IMR-90 (cell line): Measurements from ENCODE around the gene RAB11FIP4. TPM values are rescaled to one million over a fixed set of nuclear protein-coding genes. Genes with fewer than 3 reads are reported as not detected.

ENCODE experiments used
- ATAC-seq: fragments of 200-7000 bp; cut with Tn5 transposase; 2 replicates; pipeline ENCODE4 v1.9.1; 2020; ENCODE audit warnings: low read depth, mild to moderate bottlenecking, moderate library complexity
- BruUV-seq: library from RNA; stranded (reverse); fragments of 400-500 nt; replicated peaks from 2 replicates; lab custom pipeline; 2021; lab: Mats Ljungman, UMichigan
- CTCF ChIA-PET: fragments of 300-600 bp; formaldehyde crosslinking; extraction: SDS; loops from one replicate; lab custom pipeline; 2021; ENCODE audit warnings: antibody characterized with exemption; lab: Yijun Ruan, JAX
- POLR2A ChIA-PET: fragments of 300-600 bp; sonication (Branson Sonifier 250); formaldehyde crosslinking; loops from one replicate; lab custom pipeline; 2022; ENCODE audit warnings: antibody characterized with exemption; ENCODE audit not compliant: unreplicated experiment; lab: Charles Lee
- DNase-seq: peaks from one replicate; pipeline ENCODE4 v3.0.0; 2013
- H2AFZ ChIP-seq: replicated peaks from 2 replicates; pipeline ENCODE3; 2013; ENCODE audit warnings: low read length, mild to moderate bottlenecking; ENCODE audit not compliant: poor library complexity
- H2AK5ac ChIP-seq: 2 replicates; pipeline ENCODE4 v1.6.1; 2013; ENCODE audit warnings: low read depth, low read length, inconsistent platforms
- H2AK9ac ChIP-seq: replicated peaks from 2 replicates; pipeline ENCODE3; 2013; ENCODE audit warnings: mild to moderate bottlenecking, low read depth, low read length, moderate library complexity; ENCODE audit not compliant: poor library complexity
- H2BK120ac ChIP-seq: 2 replicates; pipeline ENCODE4 v1.6.1; 2013; ENCODE audit warnings: low read depth, low read length, inconsistent platforms
- H2BK15ac ChIP-seq: 3 replicates; pipeline ENCODE4 v1.6.1; 2013; ENCODE audit warnings: low read depth, low read length, inconsistent platforms
- H2BK20ac ChIP-seq: 2 replicates; pipeline ENCODE4 v1.6.1; 2013; ENCODE audit warnings: low read depth, mild to moderate bottlenecking, inconsistent platforms, low read length, moderate library complexity
- H2BK5ac ChIP-seq: 2 replicates; pipeline ENCODE4 v1.6.1; 2013; ENCODE audit warnings: mild to moderate bottlenecking, low read depth, low read length, inconsistent platforms; ENCODE audit not compliant: poor library complexity, severe bottlenecking
- H3K14ac ChIP-seq: replicated peaks from 2 replicates; pipeline ENCODE4 v1.6.1; 2013; ENCODE audit warnings: low read depth, low read length, inconsistent platforms
- H3K18ac ChIP-seq: 2 replicates; pipeline ENCODE4 v1.6.1; 2013; ENCODE audit warnings: low read depth, low read length, control low read depth
- H3K23ac ChIP-seq: 2 replicates; pipeline ENCODE4 v1.6.1; 2013; ENCODE audit warnings: low read depth, low read length, inconsistent platforms
- H3K27ac ChIP-seq: 2 replicates; pipeline ENCODE4 v1.5.1; 2013; ENCODE audit warnings: mild to moderate bottlenecking, control low read depth, low read length; ENCODE audit not compliant: insufficient read depth
- H3K27me3 ChIP-seq: 2 replicates; pipeline ENCODE4 v1.6.1; 2013; ENCODE audit warnings: low read length; ENCODE audit not compliant: control insufficient read depth, insufficient read depth
- H3K36me3 ChIP-seq: 2 replicates; pipeline ENCODE4 v1.6.1; 2013; ENCODE audit warnings: low read length, mixed read lengths; ENCODE audit not compliant: control insufficient read depth, insufficient read depth
- H3K4ac ChIP-seq: 2 replicates; pipeline ENCODE4 v1.6.1; 2013; ENCODE audit warnings: low read depth, low read length, inconsistent platforms
- H3K4me1 ChIP-seq: 2 replicates; pipeline ENCODE4 v1.6.1; 2013; ENCODE audit warnings: low read length, mixed read lengths; ENCODE audit not compliant: control insufficient read depth, insufficient read depth
- H3K4me2 ChIP-seq: 2 replicates; pipeline ENCODE4 v1.6.1; 2013; ENCODE audit warnings: low read depth, mild to moderate bottlenecking, control low read depth, low read length, moderate library complexity
- H3K4me3 ChIP-seq: 2 replicates; pipeline ENCODE4 v1.5.1; 2013; ENCODE audit warnings: low read depth, mild to moderate bottlenecking, control low read depth, low read length, moderate library complexity; ENCODE audit not compliant: insufficient read depth
- H3K56ac ChIP-seq: 2 replicates; pipeline ENCODE4 v1.6.1; 2013; ENCODE audit warnings: low read length, inconsistent platforms; ENCODE audit not compliant: insufficient read depth; ENCODE audit errors: extremely low read depth
- H3K79me1 ChIP-seq, 2 experiments: 2 replicates each; pipeline ENCODE4 v1.6.1; 2013; ENCODE audit warnings: low read length in 2 of 2, inconsistent platforms in 1 of 2, low read depth in 1 of 2
- H3K9ac ChIP-seq: 2 replicates; pipeline ENCODE4 v1.6.1; 2013; ENCODE audit warnings: low read depth, low read length, control low read depth
- H3K9me1 ChIP-seq: 2 replicates; pipeline ENCODE4 v1.6.1; 2013; ENCODE audit warnings: low read length, inconsistent platforms; ENCODE audit not compliant: insufficient read depth
- H3K9me3 ChIP-seq: 2 replicates; pipeline ENCODE4 v1.6.1; 2013; ENCODE audit warnings: low read length; ENCODE audit not compliant: control insufficient read depth, insufficient read depth
- H4K20me1 ChIP-seq: 2 replicates; pipeline ENCODE4 v1.6.1; 2013; ENCODE audit warnings: low read length, inconsistent platforms; ENCODE audit not compliant: insufficient read depth
- H4K5ac ChIP-seq: 2 replicates; pipeline ENCODE4 v1.6.1; 2013; ENCODE audit warnings: mild to moderate bottlenecking, low read depth, low read length, control low read depth
- H4K8ac ChIP-seq, 2 experiments: 2 replicates each; pipeline ENCODE4 v1.6.1; 2013; ENCODE audit warnings: low read depth in 2 of 2, low read length in 2 of 2, control low read depth in 1 of 2, inconsistent platforms in 1 of 2
- H4K91ac ChIP-seq: 2 replicates; pipeline ENCODE4 v1.6.1; 2013; ENCODE audit warnings: low read depth, low read length, inconsistent platforms; ENCODE audit not compliant: insufficient read depth
- BHLHE40 ChIP-seq: fragments of 150-350 bp; IDR thresholded peaks from 2 replicates; pipeline ENCODE4 v1.6.1; 2016; ENCODE audit warnings: mild to moderate bottlenecking, low read depth, low read length
- CEBPB ChIP-seq: IDR thresholded peaks from 2 replicates; pipeline ENCODE4 v1.6.1; 2012; ENCODE audit warnings: low read depth, low read length, improper control_type of control experiment
- ELK1 ChIP-seq: fragments of 150-350 bp; IDR thresholded peaks from 2 replicates; pipeline ENCODE4 v1.6.1; 2016; ENCODE audit warnings: low read depth, mild to moderate bottlenecking, low read length, moderate library complexity, borderline replicate concordance
- FOS ChIP-seq: fragments of 150-350 bp; IDR thresholded peaks from 2 replicates; pipeline ENCODE4 v1.6.1; 2016; ENCODE audit warnings: low read depth, low read length
- MAFK ChIP-seq: IDR thresholded peaks from 2 replicates; pipeline ENCODE4 v1.6.1; 2012; ENCODE audit warnings: low read depth, low read length, improper control_type of control experiment
- MXI1 ChIP-seq: IDR thresholded peaks from 2 replicates; pipeline ENCODE4 v1.6.1; 2012; ENCODE audit warnings: low read depth, mild to moderate bottlenecking, low read length, moderate library complexity, borderline replicate concordance
- RAD21 ChIP-seq: IDR thresholded peaks from 2 replicates; pipeline ENCODE4 v1.6.1; 2012; ENCODE audit warnings: low read length, improper control_type of control experiment
- RFX5 ChIP-seq: IDR thresholded peaks from 2 replicates; pipeline ENCODE4 v1.8.0; 2012; ENCODE audit warnings: low read depth, mild to moderate bottlenecking, low read length, moderate library complexity
- SMC3 ChIP-seq: fragments of 150-350 bp; IDR thresholded peaks from 2 replicates; pipeline ENCODE4 v1.6.1; 2016; ENCODE audit warnings: low read depth, mild to moderate bottlenecking, antibody characterized with exemption, low read length, moderate library complexity
- USF2 ChIP-seq: fragments of 150-350 bp; IDR thresholded peaks from 2 replicates; pipeline ENCODE4 v1.6.1; 2017; ENCODE audit warnings: mild to moderate bottlenecking, antibody characterized with exemption, low read length, low read depth
- WGBS, 2 experiments: methylation state at CpG; one replicate each; pipeline versions ENCODE4 v1.1.5 to v1.1.7; 2013; ENCODE audit warnings: missing lambda C conversion rate in 2 of 2; ENCODE audit not compliant: insufficient read length in 1 of 2; ENCODE audit errors: extremely low coverage in 2 of 2; 5-methylcytosine and 5-hydroxymethylcytosine counted together
- dilution Hi-C: fragments of 300-500 bp; cut with HindIII; formaldehyde crosslinking; loops from one replicate; pipeline ENCODE4 v1.14.3; 2018; ENCODE audit warnings: low sequenced_read_pairs; ENCODE audit not compliant: unreplicated experiment
- in situ Hi-C: fragments of 300-500 bp; cut with MboI; formaldehyde crosslinking; loops from 3 replicates; pipeline ENCODE4 v1.14.3; 2019; ENCODE audit warnings: low sequenced_read_pairs, inconsistent platforms, mixed read lengths
- intact Hi-C: fragments of 100-400 bp; cut with micrococcal nuclease; formaldehyde crosslinking; loops from 2 replicates; pipeline ENCODE4 v1.10.0; 2022
- polyA plus RNA-seq, 3 experiments: library from polyadenylated mRNA; depleted of rRNA; stranded (reverse); fragments of >200 nt; gene quantifications; 2 replicates each; pipeline ENCODE4 v1.2.3, GENCODE V29; 2012; ENCODE audit warnings: low replicate concordance in 1 of 3
- total RNA-seq: library from RNA; depleted of rRNA; stranded (reverse); fragments of >200 nt; gene quantifications from 2 replicates; pipeline ENCODE4 v1.2.3, GENCODE V29; 2012

Gene RAB11FIP4
- total and polyA plus RNA-seq, 2 of the 4 experiments (the other 2 are of a cell fraction): 0.68 to 1.1 TPM

GRCh38 chr17:31469959-31470358 is 78.5 kb downstream of the RAB11FIP4 start:
- Histone ChIP-seq H4K91ac (no peak overlapping the region), H3K4me2 (no peak overlapping the region), H3K9ac (no peak overlapping the region), H3K79me1 (no peaks in the 10 kb centered on the region), H4K8ac (no peak overlapping the region), H3K9me1 (no peaks in the 10 kb centered on the region), H2BK15ac (no peak overlapping the region), H3K27ac (no peak overlapping the region), H2AK9ac (no peak overlapping the region), H4K20me1 (no peaks in the 10 kb centered on the region), H3K56ac (no peak overlapping the region), H3K27me3 (peaks cover 30% of the 10 kb centered on the region), H3K23ac (no peak overlapping the region), H3K36me3 (no peaks in the 10 kb centered on the region), H2BK5ac (no peak overlapping the region), H3K4ac (no peak overlapping the region), H3K9me3 (no peaks in the 10 kb centered on the region), H4K5ac (no peak overlapping the region), H3K4me3 (no peak overlapping the region), H3K4me1 (no peaks in the 10 kb centered on the region), H3K18ac (no peak overlapping the region), H2AFZ (no peak overlapping the region), H3K14ac (no peak overlapping the region), H2AK5ac (no peak overlapping the region), H2BK120ac (no peak overlapping the region), H2BK20ac (no peak overlapping the region)
- intact Hi-C loops (no loop called here), in situ Hi-C loops (no loop called here), dilution Hi-C loops (no loop called here)
- POLR2A ChIA-PET: no interaction called here
- TF ChIP-seq SMC3 (no peak), MXI1 (no peak), RAD21 (no peak), RFX5 (no peak), ELK1 (no peak), USF2 (no peak), FOS (no peak), MAFK (no peak), CEBPB (no peak), BHLHE40 (no peak)
- BruUV-seq: no TSS peak
- ATAC-seq (no peak), DNase-seq (no peak)
- 50% methylated on average over 2 of the region's 2 CpGs; no CpG with 5 or more reads in 1 of the 2 experiments for WGBS, 2 experiments
- CTCF ChIA-PET: interaction anchor here (0.6 kb wide), 1 partner anchor 12 kb away, joined by 3 read pairs; no protein-coding TSS in a partner anchor
